Erythroblast (primary cell): Measurements from ENCODE around the gene COX17.

ENCODE experiments used
- GATA1 ChIP-seq: IDR thresholded peaks from 2 replicates; pipeline ENCODE4 v1.6.1; 2011; ENCODE audit warnings: low read depth, mild to moderate bottlenecking, control low read depth, low read length, moderate library complexity
- POLR2A ChIP-seq: IDR thresholded peaks from 2 replicates; pipeline ENCODE4 v1.6.1; 2011; ENCODE audit warnings: mild to moderate bottlenecking, low read length

- no peak for TF ChIP-seq POLR2A
- TF ChIP-seq GATA1, result no peak
These were observed 11.1 kb downstream of the COX17 start for GRCh38 chr3:119665954-119666559.
